Caki2 (cell line): ENCODE measurements around the gene GLE1. TPM values are rescaled to one million over a fixed set of nuclear protein-coding genes. Genes with fewer than 3 reads are reported as not detected.
"Not testable (repeated sequence)": the region's sequence is repeated elsewhere in the genome, so short reads cannot be mapped to it uniquely, and the experiment has no call there.

Source experiments
- DNase-seq: peaks from one replicate; pipeline ENCODE4 v3.0.0-alpha.2; 2015; ENCODE audit warnings: low read depth
- in situ Hi-C: cut with HindIII; loops from 2 replicates; pipeline ENCODE4 v1.10.0; 2016; ENCODE audit warnings: low sequenced_read_pairs, low pct_unique_long_range_greater_than_20kb, mixed read lengths
- total RNA-seq: library from RNA; depleted of rRNA; stranded (reverse); fragments of >200 nt; shearing (Covaris generic); gene quantifications from 2 replicates; pipeline ENCODE4 v1.2.3, GENCODE V29; 2014; ENCODE audit warnings: low replicate concordance; rRNA removed

Gene GLE1
- total RNA-seq, 1 experiment from 2014 or later = 42.4 TPM

GRCh38 chr9:128575916-128576315 is 71.4 kb downstream of the GLE1 start:
- no peak for DNase-seq
- in situ Hi-C loops = no loop called here

GRCh38 chr9:128577206-128577605 is 72.7 kb downstream of the GLE1 start:
- DNase-seq = no peak
- in situ Hi-C loops = no loop called here

- in situ Hi-C loops = no loop called here
- DNase-seq = no peak
These were observed 74.7 kb downstream of the GLE1 start for GRCh38 chr9:128579194-128579593.

- DNase-seq = no peak
- in situ Hi-C loops = no loop called here
These were observed 76.2 kb downstream of the GLE1 start for GRCh38 chr9:128580731-128581130.

- in situ Hi-C loops, DNase-seq: not testable (repeated sequence)
These were observed 80.6 kb downstream of the GLE1 start for GRCh38 chr9:128585155-128585554.

GRCh38 chr9:128586934-128587333 is 82.4 kb downstream of the GLE1 start:
- DNase-seq, in situ Hi-C loops: not testable (repeated sequence)

- in situ Hi-C loops = no loop called here
- no peak for DNase-seq
These were observed 82.9 kb downstream of the GLE1 start for GRCh38 chr9:128587453-128587852.

GRCh38 chr9:128588581-128589233 is 84.2 kb downstream of the GLE1 start:
- no peak for DNase-seq
- in situ Hi-C loops = no loop called here

Other genes starting within 250 kb of the GLE1 start
- gene GOLGA2, start 228.7 kb upstream of the GLE1 start, total RNA-seq = 44.6 and 79.8 TPM in 2 replicates
- gene SWI5, start 228.4 kb upstream of the GLE1 start, total RNA-seq = 97.2 and 141 TPM in 2 replicates
- gene TRUB2, start 182.3 kb upstream of the GLE1 start, total RNA-seq = 17.2 and 29.2 TPM in 2 replicates
- 76.4 and 85.3 TPM in 2 replicates for gene COQ4, start 181.9 kb upstream of the GLE1 start, total RNA-seq
- gene SLC27A4, start 164.2 kb upstream of the GLE1 start, total RNA-seq = 18.8 and 22.0 TPM in 2 replicates
- 71.8 and 107 TPM in 2 replicates for gene URM1, start 133.3 kb upstream of the GLE1 start, total RNA-seq
- 25.2 and 50.6 TPM in 2 replicates for gene CERCAM, start 83.9 kb upstream of the GLE1 start, total RNA-seq
- 31.4 and 32.1 TPM in 2 replicates for gene ODF2, start 48.7 kb upstream of the GLE1 start, total RNA-seq
- 100 and 104 TPM in 2 replicates for gene SPTAN1, start 47.9 kb downstream of the GLE1 start, total RNA-seq
- 188 and 218 TPM in 2 replicates for gene DYNC2I2, start 152.1 kb downstream of the GLE1 start, total RNA-seq
- gene SET, start 184.5 kb downstream of the GLE1 start, total RNA-seq = 476 and 595 TPM in 2 replicates
- gene PKN3, start 197.8 kb downstream of the GLE1 start, total RNA-seq = 9.3 and 10.9 TPM in 2 replicates
- gene ZDHHC12, start 219.4 kb downstream of the GLE1 start, total RNA-seq = 57.7 and 81.5 TPM in 2 replicates